ENCODE data around the gene CCNY.
"Not testable (repeated sequence)": the region's sequence is repeated elsewhere in the genome, so short reads cannot be mapped to it uniquely, and the experiment has no call there.

The CCNY gene

DNA sequence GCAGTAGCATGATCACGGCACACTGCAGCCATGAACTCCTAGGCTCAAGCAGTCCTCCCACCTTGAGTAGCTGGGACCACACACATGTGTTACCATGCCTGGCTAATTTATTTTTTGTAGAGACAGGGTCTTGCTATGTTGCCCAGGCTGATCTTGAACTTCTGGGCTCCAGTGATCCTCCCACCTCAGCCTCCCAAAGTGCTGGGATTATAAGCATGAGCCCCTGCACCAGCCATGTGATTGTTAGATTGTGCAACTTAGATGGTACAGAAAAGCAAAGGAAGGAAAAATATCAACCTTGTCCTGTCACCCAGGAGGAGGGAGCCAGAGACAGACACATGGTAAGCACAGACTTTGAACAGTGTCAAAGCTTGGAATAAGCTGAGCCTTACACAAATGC lies 73.5 kb downstream of the CCNY start:
- DNase-seq, result no peak

DNA sequence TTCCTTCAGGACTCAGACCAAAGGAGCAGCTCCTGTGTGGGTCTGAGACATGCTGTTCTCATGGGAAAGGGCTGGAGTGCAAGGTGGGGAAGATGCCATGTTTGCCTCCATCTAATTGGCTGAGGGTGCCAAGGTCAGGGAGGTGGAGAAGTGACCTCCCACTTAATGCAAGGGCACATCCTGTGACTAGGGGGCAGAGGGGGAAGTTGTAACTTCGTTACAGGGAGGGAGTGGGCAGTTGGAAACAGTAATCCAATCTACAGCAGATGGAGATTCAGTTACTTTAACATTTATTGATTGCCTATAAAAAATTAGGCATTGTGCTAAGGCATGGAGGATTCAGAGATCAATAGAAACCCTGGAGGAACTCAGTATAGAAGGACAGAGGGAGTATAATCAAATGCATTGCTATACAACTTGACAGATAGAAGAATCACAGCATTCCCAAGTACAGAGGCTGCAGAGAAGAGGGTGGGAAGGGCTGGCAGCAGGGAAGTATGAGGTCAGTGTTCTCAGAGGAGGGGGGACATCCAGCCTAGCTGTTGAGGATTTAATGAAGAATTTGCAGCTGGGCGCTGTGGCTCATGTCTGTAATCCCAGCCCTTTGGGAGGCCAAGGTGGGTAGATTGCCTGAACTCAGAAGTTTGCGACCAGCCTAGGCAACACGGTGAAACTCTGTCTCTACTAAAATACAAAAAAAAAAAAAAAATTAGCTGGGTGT lies 75.9 kb downstream of the CCNY start:
- DNase-seq, result no peak

DNA sequence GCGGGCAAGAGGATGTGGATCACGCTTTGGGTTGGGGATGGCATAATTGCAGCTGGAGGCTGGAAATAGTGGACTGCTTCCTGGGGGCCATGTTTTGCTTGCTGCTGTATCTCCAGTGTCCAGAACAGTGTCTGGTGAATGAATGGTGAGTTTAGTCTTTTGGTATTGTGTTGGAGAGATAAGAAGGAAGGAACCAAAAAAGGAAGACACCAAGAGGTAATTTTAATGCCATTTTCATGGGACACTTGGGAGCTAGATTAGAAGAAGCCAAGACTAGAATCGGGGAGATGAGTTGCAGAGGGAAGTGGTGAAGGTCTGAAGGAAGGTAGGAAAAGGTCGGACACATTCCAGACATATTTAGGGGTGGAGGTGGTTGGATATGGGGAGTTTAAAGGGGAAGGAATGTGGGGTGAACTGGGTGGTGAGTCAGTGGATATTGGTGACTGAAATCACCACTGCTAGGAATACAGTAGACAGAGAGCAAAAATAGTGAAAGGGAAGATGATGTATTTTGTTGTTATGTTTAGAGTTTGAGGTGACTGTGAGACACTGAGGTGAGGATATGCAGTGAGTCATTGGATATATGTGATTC lies 76.7 kb downstream of the CCNY start:
- DNase-seq, result no peak

DNA sequence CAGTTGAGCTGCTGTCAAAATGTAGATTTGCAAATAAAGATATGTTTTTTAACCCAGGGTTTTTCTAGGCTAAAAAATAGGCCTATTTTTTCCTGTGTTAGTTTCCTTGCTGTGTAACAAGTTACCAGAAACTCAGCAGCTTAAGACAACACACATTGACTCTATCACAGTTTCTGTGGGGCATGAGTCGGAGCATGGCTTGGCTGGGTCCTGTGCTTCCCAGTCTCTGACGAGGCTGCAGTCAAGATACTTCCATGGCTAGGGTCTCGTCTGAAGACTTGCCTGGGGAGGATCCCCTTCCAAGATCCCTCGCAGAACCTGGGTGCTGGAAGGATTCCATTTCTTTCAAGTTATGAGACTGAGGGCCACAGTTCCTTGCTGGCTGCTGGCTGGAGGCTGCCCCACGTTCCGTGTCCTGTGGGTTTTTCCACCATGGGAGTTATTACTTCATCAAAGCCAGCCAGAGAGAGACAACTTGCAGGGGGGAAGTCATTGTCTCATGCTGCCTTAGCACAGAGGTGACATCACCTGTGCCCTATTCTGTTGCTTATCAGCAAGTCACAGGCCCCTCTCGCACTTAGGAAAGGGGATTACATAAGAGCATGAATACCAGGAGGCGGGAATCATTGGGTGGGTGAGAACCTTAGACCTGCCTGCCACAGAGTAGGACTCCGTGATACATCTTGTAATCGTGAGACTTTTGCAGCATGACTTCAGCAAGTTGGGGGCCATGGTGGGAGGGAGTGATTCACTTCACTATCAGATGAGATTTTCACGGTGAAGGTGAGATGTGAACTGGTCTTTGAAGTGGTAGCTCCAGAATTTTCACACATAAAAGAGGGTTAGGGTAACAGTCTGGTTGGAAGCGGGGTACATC lies 77.9 kb downstream of the CCNY start:
- peak; percentile 48 for DNase-seq

DNA sequence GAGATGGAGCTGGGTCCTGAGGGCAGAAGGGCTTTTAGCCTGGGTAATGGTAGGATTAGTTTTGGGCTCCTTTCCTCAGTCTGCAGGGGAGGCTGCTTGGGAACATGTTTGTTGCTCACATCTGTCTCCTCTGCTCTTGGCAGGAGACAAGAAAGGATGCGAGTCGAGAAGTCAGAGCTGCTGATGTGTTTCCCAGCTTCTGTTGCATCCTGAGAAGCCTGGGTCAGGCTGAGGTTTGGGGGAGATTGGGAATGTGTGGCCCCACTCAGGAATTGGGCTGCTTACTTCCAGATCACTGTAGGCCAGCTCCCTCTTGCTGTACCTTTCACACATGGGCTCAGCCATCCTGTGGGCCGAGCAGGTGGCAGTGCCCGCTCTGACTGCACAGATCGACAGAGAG lies 79.2 kb downstream of the CCNY start:
- DNase-seq, result no peak

DNA sequence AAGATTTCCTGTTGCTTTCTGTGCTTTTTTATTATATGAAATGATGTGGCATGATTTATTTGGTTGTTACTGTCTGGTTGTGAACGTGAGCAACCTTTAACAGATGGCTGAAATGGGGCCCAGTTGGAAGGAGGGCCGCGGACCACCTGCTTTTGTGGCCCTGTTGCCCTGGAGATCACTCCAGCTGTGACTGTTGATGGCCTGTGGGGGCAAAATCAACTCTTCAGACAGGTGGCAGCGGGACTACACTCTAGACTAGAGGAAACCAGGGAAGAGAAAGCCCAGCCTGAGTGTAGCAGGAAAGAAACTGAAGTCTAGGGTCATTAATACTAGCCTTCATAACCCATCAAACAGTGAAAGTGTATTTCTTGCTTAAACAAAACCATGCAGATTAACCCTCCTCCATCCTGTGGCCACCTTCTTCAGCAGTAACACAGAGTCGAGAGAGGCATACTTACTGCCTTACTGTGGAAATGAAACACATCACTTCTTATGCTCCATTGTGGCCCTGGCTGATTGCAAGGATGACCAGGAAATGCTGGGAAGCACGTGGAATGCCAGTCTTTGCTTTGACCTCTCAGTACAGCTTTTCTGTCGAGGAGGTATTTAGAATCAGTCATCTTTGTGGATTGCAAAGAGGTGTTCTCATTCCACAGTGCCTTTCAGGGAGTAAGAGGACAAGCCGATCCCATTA lies 80.5 kb downstream of the CCNY start:
- DNase-seq, result no peak

DNA sequence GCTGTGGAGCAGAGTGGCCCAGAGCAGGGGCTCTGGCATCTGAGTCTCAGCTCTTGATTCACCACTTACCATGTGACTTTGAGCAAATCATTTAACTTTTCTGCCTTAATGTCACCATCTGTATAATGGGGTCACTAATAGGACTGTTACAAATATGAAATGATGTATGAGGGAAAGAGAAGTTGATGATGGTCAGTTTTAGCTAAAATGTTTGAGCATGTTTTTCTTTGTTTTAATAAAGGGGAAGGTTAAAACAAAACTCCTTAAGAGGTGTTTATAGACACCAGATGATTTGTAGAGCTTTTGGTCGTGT lies 81.0 kb downstream of the CCNY start:
- no peak for DNase-seq

DNA sequence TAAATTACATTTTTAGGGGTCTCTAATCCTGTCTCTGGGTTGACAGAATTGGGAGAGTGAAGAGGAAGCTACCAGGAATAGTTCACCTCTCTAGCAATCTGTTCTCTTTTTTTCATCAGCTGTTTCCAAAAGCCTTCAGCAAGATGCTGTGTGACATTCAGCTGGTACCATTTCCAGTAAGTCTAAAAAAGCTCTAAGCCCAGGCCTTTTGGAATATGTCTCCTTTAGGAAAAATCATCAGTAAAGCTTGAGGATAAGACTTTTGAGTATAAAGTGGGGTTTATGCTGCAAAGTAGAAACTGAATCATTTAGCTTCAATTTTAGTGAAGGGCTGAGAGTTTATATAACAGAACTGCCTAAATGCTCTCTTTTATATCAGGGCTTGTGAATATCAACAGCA lies 81.5 kb downstream of the CCNY start:
- no peak for DNase-seq

DNA sequence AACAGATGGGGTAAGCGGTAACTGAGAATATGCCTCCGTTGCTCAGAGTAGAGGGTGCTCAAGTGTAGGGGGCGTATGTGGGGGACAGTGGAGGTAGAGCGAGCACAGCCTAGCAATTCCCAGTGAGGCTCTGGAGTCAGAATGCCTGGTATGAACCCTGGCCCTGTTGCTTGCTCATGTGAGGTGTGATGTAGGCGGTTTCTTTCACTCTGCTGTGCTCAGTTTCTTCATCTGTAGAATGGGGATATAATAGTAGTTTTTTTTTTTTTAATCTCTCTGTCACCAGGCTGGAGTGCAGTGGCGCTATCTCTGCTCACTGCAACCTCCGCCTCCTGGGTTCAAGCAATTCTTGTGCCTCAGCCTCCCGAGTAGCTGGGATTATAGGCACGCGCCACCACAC lies 82.3 kb downstream of the CCNY start:
- DNase-seq, result not testable (repeated sequence)

DNA sequence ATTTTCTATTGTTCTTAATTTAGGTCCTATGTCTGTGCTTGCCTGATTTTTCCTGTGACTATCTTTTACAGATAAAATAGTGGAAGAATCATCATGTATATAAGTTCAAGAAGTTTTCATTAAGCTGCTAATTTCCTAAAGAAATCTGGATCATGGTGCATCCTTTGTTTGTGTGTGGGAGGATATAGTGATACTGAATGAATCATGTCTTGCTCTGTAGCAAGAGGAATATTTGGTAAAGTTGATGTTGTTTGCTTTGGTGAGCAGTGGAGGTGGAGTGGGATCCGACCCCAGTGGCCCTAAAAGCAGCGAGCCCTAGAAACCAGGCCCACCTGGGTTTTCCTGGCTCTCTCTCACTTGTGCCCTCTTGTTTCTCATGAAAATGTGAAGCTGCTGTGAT lies 83.7 kb downstream of the CCNY start:
- no peak for DNase-seq

DNA sequence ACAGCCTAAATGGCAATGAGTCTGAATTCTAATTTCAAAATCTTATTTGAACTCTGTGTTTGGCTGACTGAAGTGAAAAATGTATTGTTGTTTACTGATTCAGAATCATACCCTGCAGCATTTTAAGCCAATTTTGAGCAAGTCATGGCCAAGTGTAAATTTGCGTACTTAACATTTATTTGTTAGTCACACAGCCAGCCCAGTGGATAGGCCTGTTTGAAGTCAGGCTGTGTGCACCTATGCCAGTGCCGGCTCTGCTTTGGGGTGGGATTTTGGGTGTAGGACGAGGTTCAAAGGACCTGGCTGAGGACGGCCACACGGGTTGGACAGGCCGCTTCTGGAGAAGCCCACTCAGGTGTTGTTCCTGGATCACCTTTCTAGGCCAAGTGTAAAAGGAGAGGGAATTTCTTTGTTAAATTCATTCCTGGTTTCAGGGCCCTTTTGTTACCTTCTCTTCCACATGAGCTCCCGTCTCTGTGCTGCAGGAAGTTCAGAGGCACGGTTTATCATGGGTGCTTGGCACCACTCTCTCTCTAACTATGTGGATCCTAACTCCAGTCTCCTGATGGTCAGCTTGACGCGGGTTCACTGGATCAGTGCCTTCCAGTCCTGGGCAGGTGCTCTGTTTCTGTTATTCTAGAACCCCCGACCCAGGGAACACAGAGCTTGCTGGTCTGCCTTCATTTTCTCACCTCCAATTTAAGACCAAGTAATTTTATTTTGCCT lies 84.7 kb downstream of the CCNY start:
- no peak for DNase-seq

DNA sequence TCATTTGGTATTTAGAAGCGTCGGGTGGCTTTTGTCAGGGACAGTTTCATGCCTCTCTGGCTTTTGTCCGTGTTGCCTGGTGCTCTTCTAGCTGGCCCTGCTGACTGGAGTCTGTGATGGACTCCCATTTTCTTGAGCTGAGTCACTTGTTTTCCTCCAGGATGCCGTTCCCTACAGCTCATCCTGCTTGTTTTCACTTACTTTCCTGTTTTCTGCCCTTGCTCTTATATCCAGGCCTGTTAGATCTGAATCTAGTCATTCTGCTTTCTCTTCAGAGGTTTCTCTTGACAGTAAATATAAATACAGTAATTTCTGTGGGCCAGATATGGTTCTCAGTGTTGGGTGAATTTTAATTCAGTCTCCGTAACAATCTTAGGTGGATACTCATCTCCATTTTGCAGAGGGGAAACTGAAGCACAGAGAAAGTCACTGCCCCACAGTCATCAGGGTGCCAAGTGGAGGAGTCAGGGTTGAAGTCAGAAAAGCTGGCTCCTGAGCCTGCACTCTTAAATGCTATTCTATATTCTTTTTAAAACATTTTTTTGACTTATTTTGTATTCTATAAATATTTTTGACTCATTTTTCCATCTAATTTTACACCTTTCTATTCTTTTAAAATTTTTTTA lies 85.4 kb downstream of the CCNY start:
- no peak for DNase-seq

DNA sequence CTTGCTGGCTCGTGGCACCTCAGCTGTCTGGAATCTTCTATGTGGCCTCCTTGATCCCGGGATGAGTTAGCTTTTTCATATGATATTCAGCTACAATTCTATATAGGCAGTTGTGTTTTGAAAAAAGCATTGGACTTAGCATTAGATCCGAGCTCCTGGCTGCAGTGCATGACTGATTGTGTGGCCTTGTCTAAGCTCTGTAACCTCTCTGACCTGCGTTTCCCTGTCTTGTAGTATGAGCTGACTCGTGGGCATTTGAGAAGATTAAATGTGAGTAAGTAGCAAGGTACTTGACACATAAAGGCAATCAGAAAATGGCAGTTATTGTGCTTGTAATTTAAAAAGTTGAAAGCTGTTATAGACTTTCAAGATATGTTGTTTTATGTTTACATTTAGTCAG lies 85.9 kb downstream of the CCNY start:
- DNase-seq, result no peak

DNA sequence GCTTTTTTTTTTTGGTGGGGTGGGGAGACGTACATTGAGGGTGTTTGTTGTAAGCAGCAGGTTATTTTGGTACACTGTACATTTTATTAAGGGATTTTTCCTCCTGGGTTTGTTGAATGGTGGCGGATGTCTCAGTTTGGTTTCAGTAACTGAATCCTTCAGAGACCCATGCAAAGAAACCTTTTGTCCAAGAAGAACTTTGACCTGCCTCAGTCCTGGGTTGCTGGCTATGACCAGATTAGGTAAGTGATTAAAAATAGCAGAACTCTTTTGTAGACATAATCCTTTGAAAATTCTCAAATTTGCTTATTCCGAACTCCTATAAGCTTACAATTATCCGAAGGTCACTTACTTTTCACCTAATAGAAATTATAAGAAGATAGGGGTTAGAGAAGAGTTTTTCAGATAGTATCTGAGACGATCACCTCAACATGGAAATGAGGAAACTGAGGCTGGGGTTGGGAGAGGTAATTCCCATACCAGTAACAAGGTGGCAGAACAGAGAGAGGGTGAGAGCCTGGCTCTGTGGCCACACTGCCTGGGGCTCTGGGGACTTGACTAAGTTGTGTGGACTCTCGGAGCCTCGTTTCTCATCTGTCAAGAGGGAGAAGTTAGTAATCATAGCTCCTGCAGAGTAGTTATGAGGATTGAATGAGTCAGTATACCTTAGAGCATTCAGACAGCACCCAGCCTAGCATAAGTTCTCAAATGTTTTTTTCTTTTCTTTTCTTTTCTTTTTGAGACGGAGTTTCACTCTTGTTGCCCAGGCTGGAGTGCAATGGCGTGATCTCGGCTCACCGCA lies 87.4 kb downstream of the CCNY start:
- DNase-seq, result no peak

DNA sequence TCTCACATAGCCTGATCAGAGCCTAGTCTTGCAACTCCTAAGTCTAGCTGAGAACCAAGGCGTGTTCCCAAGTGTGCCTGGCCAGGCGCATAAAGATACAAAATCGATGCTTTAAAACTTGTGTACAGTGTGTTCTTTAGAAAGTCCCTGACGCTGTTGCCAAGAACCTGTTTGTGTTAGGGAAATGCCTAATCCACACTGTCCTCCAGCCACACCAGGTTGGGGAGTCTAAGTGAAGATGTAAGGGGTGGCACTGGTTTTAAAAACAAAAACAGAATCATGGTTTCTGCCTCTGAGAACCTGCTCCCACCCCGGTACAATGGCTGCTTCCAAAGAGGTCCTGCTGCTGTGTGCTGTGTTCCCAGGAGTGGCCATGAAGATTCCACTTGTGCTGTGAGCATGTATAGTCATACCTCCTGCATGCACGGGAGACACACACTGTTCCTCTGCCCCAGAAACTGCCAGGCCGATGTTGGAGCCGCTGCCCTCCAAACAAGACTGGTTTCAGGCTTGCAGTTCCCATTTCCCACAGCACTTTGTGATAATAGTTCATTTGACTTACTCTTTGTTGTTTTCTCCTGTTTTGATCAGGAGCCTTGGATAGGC lies 88.5 kb downstream of the CCNY start:
- DNase-seq, result no peak

DNA sequence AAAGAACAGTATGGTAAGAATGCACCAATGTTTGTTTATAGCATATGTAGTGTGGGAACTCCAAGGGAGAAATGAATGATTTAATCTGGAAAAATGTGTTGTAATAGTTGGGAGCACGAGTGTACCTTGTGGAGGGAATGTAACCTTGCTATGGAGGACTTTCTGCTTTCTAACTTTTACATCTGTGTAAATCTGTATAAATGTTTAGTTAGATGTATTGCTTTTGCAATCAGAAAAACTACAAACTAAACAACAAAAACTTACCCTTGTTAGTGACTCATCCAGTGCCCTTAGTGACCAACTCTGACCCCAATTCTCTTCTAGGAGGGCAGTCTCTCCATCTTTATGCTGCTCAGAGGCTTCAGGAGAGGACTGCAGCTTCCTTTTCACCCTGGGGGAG lies 89.3 kb downstream of the CCNY start:
- no peak for DNase-seq

DNA sequence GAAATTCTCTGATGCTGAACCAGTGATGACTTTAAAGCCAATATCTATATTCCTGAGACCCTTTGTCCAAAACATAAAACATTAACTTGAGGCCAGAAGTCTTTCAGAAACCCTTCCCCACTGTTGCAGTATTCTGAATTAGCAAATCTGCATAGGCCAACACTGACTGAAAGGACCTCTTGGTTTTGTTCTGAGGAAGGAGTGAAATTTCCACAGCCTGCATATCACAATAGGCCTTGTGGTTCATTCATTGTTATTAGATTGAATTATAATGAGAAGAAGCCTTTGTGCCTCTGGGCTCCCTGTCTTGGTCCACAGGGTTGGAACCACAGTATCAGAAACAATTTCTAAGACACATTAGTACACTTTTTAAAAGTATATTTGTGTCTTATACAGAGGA lies 90.3 kb downstream of the CCNY start:
- no peak for DNase-seq

DNA sequence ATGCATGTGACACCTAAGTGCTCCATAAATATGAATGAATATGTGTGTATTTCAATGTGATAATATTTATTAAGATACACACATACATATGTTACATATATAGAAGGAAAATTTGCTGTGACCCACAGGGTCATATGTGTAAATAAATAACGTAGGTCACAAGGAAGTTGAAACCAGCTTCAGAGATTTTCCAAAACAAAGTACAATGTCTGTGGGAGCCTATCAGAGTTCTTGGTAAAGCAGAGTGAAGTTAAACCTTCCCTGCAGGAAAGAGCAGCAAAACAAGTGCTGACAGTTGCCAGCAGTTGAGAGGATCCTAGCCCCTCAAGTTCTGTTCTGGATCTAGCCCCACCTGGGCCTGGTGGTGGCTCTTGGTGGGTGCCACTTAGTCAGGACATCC lies 91.2 kb downstream of the CCNY start:
- no peak for DNase-seq

DNA sequence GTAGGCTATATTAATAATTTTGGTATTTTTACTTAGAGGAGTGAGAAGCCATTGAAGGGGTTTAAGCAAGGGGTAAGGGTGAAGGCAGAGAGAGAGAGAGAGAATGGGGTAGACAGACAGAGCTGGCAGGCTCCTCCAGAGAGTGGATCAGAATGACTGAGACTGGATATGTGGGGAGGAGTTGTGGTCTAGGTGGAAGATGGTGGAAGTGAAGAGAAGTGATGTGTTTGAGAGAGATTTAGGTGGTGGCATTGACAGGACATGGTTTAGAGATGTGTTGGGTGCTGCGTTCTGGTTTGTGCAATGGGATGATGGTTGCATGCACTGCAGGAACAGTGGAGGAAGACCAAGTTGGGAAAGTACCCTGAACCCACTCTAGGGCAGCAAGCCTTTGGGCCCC lies 92.2 kb downstream of the CCNY start:
- no peak for DNase-seq

DNA sequence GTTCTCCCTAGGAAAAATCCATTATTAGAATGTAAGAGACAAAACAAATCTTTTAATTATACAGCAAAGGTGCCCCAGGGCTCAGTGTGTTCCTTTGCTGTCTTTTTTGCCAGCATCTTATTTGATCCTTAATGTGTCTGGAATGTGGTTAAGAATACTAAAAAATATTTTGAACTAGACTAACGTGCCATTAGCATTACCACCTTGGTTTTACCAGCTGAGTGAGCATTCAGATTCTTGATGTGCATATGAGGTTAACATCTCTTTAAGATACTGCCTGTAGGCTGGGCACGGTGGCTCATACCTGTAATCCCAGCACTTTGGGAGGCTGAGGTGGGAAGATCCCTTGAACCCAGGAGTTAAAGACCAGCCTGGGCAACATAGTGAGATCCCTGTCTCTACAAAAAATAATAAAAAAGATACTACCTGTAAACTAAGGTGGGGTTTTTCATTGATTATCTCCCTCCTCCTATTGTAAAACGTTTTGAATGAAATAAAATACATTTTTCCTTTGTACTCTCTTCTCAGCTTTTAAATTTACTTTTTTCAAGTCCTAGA lies 96.6 kb downstream of the CCNY start:
- no peak for DNase-seq
